Mammary epithelial cell (primary cell): Measurements from ENCODE around the gene ACTR6.

Experiments used
- EZH2 ChIP-seq: IDR thresholded peaks from 2 replicates; pipeline ENCODE4 v1.6.1; 2012; ENCODE audit warnings: low read length, inconsistent platforms, borderline replicate concordance
- TF ChIP-seq, protein P1 (sequence below), 2 donors: IDR thresholded peaks in 1 of 2; conservative IDR thresholded peaks in 1 of 2; 2 replicates each; pipeline ENCODE4 v1.5.1; 2011 to 2012; ENCODE audit warnings: inconsistent platforms in 2 of 2, low read length in 2 of 2, mild to moderate bottlenecking in 2 of 2, control low read depth in 1 of 2, low read depth in 1 of 2; ENCODE audit not compliant: insufficient read depth in 1 of 2; ENCODE audit errors: extremely low read depth in 1 of 2

- TF ChIP-seq, protein P1, sequence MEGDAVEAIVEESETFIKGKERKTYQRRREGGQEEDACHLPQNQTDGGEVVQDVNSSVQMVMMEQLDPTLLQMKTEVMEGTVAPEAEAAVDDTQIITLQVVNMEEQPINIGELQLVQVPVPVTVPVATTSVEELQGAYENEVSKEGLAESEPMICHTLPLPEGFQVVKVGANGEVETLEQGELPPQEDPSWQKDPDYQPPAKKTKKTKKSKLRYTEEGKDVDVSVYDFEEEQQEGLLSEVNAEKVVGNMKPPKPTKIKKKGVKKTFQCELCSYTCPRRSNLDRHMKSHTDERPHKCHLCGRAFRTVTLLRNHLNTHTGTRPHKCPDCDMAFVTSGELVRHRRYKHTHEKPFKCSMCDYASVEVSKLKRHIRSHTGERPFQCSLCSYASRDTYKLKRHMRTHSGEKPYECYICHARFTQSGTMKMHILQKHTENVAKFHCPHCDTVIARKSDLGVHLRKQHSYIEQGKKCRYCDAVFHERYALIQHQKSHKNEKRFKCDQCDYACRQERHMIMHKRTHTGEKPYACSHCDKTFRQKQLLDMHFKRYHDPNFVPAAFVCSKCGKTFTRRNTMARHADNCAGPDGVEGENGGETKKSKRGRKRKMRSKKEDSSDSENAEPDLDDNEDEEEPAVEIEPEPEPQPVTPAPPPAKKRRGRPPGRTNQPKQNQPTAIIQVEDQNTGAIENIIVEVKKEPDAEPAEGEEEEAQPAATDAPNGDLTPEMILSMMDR (conservative IDR thresholded peaks at IDR 0.05 in 1 of 2, IDR thresholded peaks at IDR 0.05 in 1 of 2; ENCODE audit: extremely low read depth in 1 of 2, insufficient read depth in 1 of 2, low read depth in 1 of 2, low read length in 2 of 2): no peak
- no peak for TF ChIP-seq EZH2
Observed at GRCh38 chr12:100197486-100197885, 3.1 kb upstream of the ACTR6 start.
